ENCODE results near the gene PTOV1.
A peak's percentile ranks its signal among the peaks of the same experiment; 100 is the strongest.

The PTOV1 gene

DNA sequence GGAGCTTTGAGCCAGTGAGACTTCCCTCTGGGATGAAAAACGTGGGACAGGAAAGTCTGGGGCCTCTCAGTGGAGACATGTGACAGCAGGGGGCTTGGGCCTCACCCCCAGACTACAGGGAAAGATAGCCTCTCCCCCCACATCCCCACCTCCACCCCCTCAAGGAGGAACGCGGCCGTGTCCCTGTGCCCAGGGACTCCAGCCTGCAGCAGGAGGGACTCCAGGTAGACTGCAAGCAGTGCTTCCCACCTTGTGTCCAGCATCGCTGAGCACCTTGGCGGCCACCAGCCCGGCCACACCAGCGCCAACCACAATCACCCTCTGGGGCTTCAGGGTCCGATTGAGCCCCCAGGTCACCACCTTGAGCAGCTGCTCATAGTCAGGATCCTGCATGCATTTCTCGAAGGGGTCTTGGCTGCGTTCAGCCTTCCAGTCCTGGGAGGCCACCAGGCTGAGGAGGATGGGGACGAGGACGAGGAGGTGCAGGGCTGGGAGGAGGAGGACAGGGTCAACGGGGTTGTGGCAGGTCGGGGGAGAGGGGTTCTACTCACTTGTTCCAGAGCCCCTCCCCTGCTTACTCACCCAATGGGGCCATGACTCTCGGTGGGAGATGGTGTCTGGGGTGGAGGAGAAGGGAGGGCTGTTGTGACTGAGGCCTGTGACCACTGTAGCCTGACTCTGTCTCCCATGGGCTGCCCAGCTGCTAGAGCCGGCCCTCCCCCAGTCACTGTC is 44.8 kb downstream of the PTOV1 start:
- Histone ChIP-seq H3K9me2 (ENCODE audit: low read depth, low read length) (no peaks in the 10 kb centered on the region), H3K27me3 (ENCODE audit: insufficient read depth, low read length) (no peaks in the 10 kb centered on the region), H3K27ac (ENCODE audit: low read depth, low read length, poor library complexity, severe bottlenecking) (no peak overlapping the region), H3K4me1 (ENCODE audit: insufficient read depth, low read length, severe bottlenecking) (peaks cover 27% of the 10 kb centered on the region), H3K9ac (ENCODE audit: low read length) (no peak overlapping the region), H3K4me3 (ENCODE audit: low read depth, low read length, poor library complexity, severe bottlenecking) (no peak overlapping the region), H3K79me2 (ENCODE audit: insufficient read depth, low read length) (no peaks in the 10 kb centered on the region), H3K9me3 (ENCODE audit: low read length) (no peaks in the 10 kb centered on the region), H3K36me3 (ENCODE audit: insufficient read depth, low read length) (no peaks in the 10 kb centered on the region), H3K4me2 (ENCODE audit: low read length) (no peak overlapping the region), H4K20me1 (ENCODE audit: insufficient read depth, low read length) (no peaks in the 10 kb centered on the region), H2AFZ (ENCODE audit: low read length) (no peak overlapping the region), H3F3A (ENCODE audit: insufficient read depth, low read length) (no peaks in the 10 kb centered on the region)
- TF ChIP-seq, protein P1, sequence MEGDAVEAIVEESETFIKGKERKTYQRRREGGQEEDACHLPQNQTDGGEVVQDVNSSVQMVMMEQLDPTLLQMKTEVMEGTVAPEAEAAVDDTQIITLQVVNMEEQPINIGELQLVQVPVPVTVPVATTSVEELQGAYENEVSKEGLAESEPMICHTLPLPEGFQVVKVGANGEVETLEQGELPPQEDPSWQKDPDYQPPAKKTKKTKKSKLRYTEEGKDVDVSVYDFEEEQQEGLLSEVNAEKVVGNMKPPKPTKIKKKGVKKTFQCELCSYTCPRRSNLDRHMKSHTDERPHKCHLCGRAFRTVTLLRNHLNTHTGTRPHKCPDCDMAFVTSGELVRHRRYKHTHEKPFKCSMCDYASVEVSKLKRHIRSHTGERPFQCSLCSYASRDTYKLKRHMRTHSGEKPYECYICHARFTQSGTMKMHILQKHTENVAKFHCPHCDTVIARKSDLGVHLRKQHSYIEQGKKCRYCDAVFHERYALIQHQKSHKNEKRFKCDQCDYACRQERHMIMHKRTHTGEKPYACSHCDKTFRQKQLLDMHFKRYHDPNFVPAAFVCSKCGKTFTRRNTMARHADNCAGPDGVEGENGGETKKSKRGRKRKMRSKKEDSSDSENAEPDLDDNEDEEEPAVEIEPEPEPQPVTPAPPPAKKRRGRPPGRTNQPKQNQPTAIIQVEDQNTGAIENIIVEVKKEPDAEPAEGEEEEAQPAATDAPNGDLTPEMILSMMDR (IDR thresholded peaks at IDR 0.05; ENCODE audit: low read length) = no peak
- no peak for TF ChIP-seq EZH2 (IDR thresholded peaks at IDR 0.05; ENCODE audit: borderline replicate concordance, low read length)

DNA sequence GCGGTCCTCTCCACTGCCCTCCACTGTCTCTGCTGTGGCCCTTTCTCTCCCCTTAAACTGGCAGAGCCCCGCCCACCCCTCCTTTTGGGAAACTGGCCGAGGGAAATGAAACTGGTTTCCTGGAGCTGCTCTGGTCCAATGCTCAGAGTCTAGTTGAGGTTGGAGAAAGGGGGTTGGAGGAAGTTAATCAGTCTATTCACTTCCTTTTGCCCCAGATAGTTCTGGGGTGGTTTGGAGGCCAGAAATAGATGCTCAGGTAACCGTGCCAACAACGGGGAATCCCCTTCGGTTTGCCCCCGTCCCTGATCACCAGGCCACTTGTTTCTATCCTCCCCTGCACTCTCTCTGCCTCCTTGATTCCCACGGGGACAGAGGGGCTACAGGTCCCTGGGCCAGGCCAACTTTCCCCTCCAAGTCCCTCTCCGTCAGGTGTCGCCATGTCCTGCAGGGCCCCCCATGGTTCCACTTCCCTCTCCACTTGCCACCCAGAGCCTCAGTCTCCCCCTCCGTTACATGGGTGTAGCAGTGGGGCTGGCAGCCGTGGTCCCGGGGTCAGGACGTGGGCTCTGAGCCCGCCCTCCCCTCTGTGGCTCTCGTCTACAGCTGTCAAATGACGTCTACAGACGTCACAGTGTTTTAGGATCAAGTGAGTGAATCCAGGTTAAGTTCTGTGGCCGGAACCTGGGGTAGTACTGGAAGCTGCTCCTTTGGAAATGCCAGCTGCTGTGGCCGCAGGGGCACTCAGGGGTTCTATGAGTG is 46.1 kb downstream of the PTOV1 start, which contains the start of gene IL4I1:
Gene IL4I1 (minus strand): TSS at position 25 of the 759 bp plus-strand sequence. CDS start 727 bp downstream, outside the sequence.
- Histone ChIP-seq H3K9ac (ENCODE audit: low read length) (no peak within 1 kb of the TSS), H3K27ac (ENCODE audit: low read depth, low read length, poor library complexity, severe bottlenecking) (no peak within 1 kb of the TSS), H3K9me3 (ENCODE audit: low read length) (no peaks in the 10 kb centered on the region)

DNA sequence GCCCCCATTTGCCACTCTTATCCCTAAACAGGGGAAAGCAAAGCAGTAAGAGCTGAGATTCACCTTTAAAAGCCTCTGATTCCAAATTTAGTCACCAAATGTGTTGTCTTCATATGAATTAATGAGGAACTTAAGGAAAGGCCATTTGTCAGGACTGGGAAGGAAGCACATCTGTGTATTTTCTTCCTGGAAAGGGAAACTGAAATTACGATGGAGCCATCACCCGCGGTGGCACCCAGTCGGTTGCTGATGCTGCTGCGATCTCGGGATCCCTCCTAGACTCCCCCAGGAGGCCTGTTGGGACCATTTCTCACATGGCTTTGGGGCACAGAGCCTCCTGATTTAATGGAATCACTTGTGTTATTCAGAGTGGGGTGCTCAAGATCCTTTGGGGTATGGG is 53.2 kb downstream of the PTOV1 start:
- Histone ChIP-seq H3K9ac (ENCODE audit: low read length) (no peak overlapping the region), H3K27me3 (ENCODE audit: insufficient read depth, low read length) (no peaks in the 10 kb centered on the region), H3F3A (ENCODE audit: insufficient read depth, low read length) (no peaks in the 10 kb centered on the region), H3K4me3 (ENCODE audit: low read depth, low read length, poor library complexity, severe bottlenecking) (no peak overlapping the region), H2AFZ (ENCODE audit: low read length) (no peak overlapping the region), H3K4me1 (ENCODE audit: insufficient read depth, low read length, severe bottlenecking) (peaks cover 54% of the 10 kb centered on the region), H4K20me1 (ENCODE audit: insufficient read depth, low read length) (no peaks in the 10 kb centered on the region), H3K9me2 (ENCODE audit: low read depth, low read length) (no peaks in the 10 kb centered on the region), H3K4me2 (ENCODE audit: low read length) (no peak overlapping the region), H3K79me2 (ENCODE audit: insufficient read depth, low read length) (no peaks in the 10 kb centered on the region), H3K9me3 (ENCODE audit: low read length) (no peaks in the 10 kb centered on the region), H3K36me3 (ENCODE audit: insufficient read depth, low read length) (peaks cover 34% of the 10 kb centered on the region), H3K27ac (ENCODE audit: low read depth, low read length, poor library complexity, severe bottlenecking) (peak overlapping the region; percentile 24)
- no peak for TF ChIP-seq EZH2 (IDR thresholded peaks at IDR 0.05; ENCODE audit: borderline replicate concordance, low read length)
- TF ChIP-seq, protein P1 (IDR thresholded peaks at IDR 0.05; ENCODE audit: low read length) = no peak

More for the DNA sequence above, 46.1 kb downstream of the PTOV1 start, which contains the start of gene IL4I1:
- H2AFZ ChIP-seq (ENCODE audit: low read length) = no peak within 1 kb of the TSS
- H3K27me3 ChIP-seq (ENCODE audit: insufficient read depth, low read length) = no peaks in the 10 kb centered on the region
- H3K4me1 ChIP-seq (ENCODE audit: insufficient read depth, low read length, severe bottlenecking) = peaks cover 21% of the 10 kb centered on the region
- H4K20me1 ChIP-seq (ENCODE audit: insufficient read depth, low read length) = no peaks in the 10 kb centered on the region
- no peaks in the 10 kb centered on the region for H3F3A ChIP-seq (ENCODE audit: insufficient read depth, low read length)
- peak within 1 kb of the TSS; percentile 40; the same call in 1 of the 2 replicates for H3K4me2 ChIP-seq (ENCODE audit: low read length)
- no peak for TF ChIP-seq EZH2 (IDR thresholded peaks at IDR 0.05; ENCODE audit: borderline replicate concordance, low read length)
- TF ChIP-seq, protein P1 (IDR thresholded peaks at IDR 0.05; ENCODE audit: low read length) = no peak
- H3K4me3 ChIP-seq (ENCODE audit: low read depth, low read length, poor library complexity, severe bottlenecking) = no peak within 1 kb of the TSS
- H3K9me2 ChIP-seq (ENCODE audit: low read depth, low read length) = no peaks in the 10 kb centered on the region
- no peaks in the 10 kb centered on the region for H3K36me3 ChIP-seq (ENCODE audit: insufficient read depth, low read length)
- no peaks in the 10 kb centered on the region for H3K79me2 ChIP-seq (ENCODE audit: insufficient read depth, low read length)

Data from OCI-LY1 (cell line).